Fibroblast of villous mesenchyme (primary cell): Measurements from ENCODE around the gene SH3YL1. TPM values are rescaled to one million over a fixed set of nuclear protein-coding genes. Genes with fewer than 3 reads are reported as not detected.

ENCODE experiments used
- DNase-seq: peaks from one replicate; pipeline ENCODE4 v3.0.0-alpha.2; 2010; ENCODE audit warnings: low read depth
- H3K4me3 ChIP-seq: 2 replicates; pipeline ENCODE4 v1.5.1; 2011; ENCODE audit warnings: low read depth, mild to moderate bottlenecking, low read length
- CTCF ChIP-seq: IDR thresholded peaks from 2 replicates; pipeline ENCODE4 v1.5.1; 2012; ENCODE audit warnings: low read depth, mild to moderate bottlenecking, low read length; ENCODE audit not compliant: insufficient read depth
- total RNA-seq: library from RNA; depleted of rRNA; stranded (reverse); fragments of >200 nt; gene quantifications from 2 replicates; pipeline ENCODE4 v1.2.3, GENCODE V29; 2012

Gene SH3YL1
- total RNA-seq, 1 donor, result 35.4 TPM

GRCh38 chr2:281381-281780 is 17.5 kb upstream of the SH3YL1 start:
- DNase-seq, result no peak
- TF ChIP-seq CTCF, result no peak
- H3K4me3 ChIP-seq, result no peak overlapping the region

GRCh38 chr2:280650-281110 is 16.8 kb upstream of the SH3YL1 start:
- H3K4me3 ChIP-seq, result no peak overlapping the region
- DNase-seq, result no peak
- TF ChIP-seq CTCF, result no peak

- H3K4me3 ChIP-seq, result no peak overlapping the region
- TF ChIP-seq CTCF, result no peak
- DNase-seq, result no peak
Observed at GRCh38 chr2:279956-280649, 16.3 kb upstream of the SH3YL1 start.

GRCh38 chr2:279366-279765 is 15.5 kb upstream of the SH3YL1 start:
- TF ChIP-seq CTCF, result no peak
- no peak for DNase-seq
- H3K4me3 ChIP-seq, result no peak overlapping the region

- TF ChIP-seq CTCF, result no peak
- no peak overlapping the region for H3K4me3 ChIP-seq
- no peak for DNase-seq
Observed at GRCh38 chr2:278927-279320, 15.1 kb upstream of the SH3YL1 start.

GRCh38 chr2:278312-278926 is 14.6 kb upstream of the SH3YL1 start:
- TF ChIP-seq CTCF, result no peak
- no peak overlapping the region for H3K4me3 ChIP-seq
- DNase-seq, result no peak

GRCh38 chr2:275466-275865 is 11.6 kb upstream of the SH3YL1 start:
- H3K4me3 ChIP-seq, result no peak overlapping the region
- no peak for DNase-seq
- no peak for TF ChIP-seq CTCF
